Testis (tissue), 2 donors: Measurements from ENCODE around the gene HEG1.

Experiments
- POLR2A ChIP-seq: fragments of 450-650 bp; IDR thresholded peaks from one replicate; pipeline ENCODE4 v1.6.1; 2017; ENCODE audit warnings: antibody characterized with exemption, mild to moderate bottlenecking, moderate library complexity
- TF ChIP-seq, protein P1 (sequence below), 3 experiments: fragments of 450-650 bp in 2 of 3; fragments of 200-600 bp in 1 of 3; sonication (generic) in 1 of 3; IDR thresholded peaks; one replicate each; pipeline ENCODE4 v1.5.1; 2016 to 2019; ENCODE audit warnings: antibody characterized with exemption in 3 of 3, mild to moderate bottlenecking in 2 of 3, moderate library complexity in 1 of 3

- TF ChIP-seq, protein P1, sequence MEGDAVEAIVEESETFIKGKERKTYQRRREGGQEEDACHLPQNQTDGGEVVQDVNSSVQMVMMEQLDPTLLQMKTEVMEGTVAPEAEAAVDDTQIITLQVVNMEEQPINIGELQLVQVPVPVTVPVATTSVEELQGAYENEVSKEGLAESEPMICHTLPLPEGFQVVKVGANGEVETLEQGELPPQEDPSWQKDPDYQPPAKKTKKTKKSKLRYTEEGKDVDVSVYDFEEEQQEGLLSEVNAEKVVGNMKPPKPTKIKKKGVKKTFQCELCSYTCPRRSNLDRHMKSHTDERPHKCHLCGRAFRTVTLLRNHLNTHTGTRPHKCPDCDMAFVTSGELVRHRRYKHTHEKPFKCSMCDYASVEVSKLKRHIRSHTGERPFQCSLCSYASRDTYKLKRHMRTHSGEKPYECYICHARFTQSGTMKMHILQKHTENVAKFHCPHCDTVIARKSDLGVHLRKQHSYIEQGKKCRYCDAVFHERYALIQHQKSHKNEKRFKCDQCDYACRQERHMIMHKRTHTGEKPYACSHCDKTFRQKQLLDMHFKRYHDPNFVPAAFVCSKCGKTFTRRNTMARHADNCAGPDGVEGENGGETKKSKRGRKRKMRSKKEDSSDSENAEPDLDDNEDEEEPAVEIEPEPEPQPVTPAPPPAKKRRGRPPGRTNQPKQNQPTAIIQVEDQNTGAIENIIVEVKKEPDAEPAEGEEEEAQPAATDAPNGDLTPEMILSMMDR (IDR thresholded peaks at IDR 0.05), result no peak
- TF ChIP-seq POLR2A, result no peak
Observed at GRCh38 chr3:124934577-124934976, 121.2 kb downstream of the HEG1 start, which contains the start of gene MUC13.
